NCI-H774 (cell line): ENCODE results near the gene PFKL.
"Not testable (repeated sequence)": the region's sequence is repeated elsewhere in the genome, so short reads cannot be mapped to it uniquely, and the experiment has no call there.

Source experiments
- DNase-seq: peaks from one replicate; lab custom pipeline; 2025; lab: John Stamatoyannopoulos, UW

Gene PFKL

DNA sequence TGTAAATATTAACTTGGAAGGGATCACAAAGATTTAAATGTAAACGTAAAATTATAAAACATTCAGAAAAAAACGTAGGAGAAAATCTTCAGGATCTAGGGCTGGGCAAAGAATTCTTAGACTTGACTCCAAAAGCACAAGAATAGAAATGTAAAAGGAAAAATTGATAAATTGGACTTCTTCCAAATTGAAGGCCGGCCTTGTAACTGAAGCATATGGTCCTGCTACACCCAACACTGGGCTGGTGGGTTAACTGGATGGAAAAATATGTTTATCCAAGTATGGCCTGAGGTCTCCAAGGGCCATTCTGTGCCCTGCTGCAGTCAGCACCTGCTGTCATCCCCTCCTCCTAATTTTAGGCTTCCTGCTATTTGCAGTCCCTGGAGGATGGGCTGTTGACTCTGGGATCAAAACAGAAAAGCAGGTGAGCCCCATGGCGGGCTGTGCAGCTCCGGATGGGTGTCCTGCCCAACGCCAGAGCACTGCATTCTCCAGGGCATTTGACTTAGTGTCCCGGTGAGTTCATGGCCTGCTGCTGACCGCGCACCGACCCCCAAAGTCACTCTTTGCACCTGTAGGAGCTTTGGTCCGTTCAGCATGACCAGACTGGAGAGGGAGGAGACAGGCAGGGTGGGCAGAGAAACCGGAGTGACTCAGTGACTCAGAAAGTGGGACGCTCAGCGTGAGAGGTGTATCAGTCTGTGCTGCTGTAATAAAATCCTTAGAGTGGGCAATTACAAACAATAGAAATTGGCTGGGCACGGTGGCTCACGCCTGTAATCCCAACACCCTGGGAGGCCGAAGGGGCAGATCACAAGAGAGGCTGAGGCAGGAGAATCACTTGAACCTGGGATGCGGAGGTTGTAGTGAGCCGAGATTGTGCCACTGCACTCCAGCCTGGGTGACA is 20.2 kb upstream of the PFKL start:
- DNase-seq = no peak

DNA sequence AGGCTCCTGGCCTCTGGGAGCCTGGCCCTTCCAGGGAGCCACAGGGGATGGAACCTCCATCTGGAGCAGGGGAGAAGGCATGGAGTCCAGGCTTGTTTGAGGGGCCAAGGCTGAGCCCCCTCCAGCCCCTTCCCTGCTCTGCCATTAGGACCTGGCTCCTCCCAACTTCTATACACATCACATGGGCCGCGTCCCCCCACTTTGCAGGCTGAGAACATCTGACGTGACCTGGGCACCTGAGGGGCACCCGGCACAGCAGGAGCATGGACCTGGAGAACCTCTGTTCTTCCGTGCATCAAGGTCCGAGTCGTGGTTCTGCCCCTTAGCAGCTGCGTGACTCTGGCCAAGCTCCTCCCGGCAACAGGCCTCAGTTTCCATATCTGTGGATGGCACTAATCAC is 18.1 kb upstream of the PFKL start:
- no peak for DNase-seq

DNA sequence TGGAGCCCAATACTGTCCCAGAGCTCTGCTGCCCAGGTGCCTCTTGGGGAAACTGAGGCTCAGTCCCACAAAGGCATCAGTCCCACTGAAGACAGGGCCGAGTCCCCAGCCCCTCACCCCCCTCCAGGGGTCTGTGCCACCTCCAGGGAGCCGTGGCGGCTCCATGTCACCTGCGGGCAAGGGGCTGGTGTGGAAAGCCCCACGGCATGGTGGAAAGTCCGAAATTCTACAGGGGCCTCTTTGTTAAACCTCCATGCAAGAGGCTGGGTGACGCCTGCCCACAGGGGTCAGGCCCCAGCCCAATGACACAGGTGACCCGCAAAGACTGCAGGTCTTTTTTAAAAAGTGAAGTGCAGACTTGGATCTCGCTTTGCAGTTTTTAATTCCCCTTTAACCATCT is 17.5 kb upstream of the PFKL start:
- no peak for DNase-seq

DNA sequence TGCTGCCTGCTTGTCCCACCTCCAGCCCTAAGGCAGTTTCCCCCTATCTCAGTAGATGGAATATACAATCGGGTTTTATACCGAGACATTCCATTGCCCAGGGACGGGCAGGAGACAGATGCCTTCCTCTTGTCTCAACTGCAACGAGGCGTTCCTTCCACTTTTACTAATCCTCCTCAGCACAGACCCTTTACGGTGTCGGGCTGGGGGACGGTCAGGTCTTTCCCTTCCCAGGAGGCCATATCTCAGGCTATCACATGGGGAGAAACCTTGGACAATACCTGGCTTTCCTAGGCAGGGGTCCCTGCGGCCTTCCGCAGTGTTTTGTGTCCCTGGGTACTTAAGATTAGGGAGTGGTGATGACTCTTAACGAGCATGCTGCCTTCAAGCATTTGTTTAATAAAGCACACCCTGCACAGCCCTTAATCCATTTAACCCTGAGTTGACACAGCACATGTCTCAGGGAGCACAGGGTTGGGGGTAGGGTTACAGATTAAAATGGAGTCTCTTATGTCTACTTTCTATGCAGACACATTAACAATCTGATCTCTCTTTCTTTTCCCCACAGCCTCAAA is 16.6 kb upstream of the PFKL start:
- not testable (repeated sequence) for DNase-seq

DNA sequence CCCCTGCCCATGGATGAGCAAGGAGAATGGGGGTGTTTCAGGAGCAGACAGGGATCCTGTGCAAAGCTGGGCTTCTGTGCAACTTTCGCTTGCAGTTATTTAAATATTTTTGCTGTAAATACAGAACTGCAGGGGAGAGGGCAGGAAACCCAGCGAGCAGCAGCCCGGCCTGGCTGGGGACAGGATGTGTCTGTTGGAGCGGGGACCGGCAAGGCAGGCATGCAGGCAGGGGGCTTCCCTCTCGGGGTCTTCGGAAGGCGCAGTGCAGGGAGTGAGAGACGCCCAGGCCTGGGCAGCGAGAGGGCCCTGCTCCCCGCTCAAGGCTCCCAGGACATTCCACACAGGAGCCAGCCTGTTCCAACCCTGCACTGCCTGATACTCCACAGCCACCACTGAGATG is 15.9 kb upstream of the PFKL start:
- DNase-seq = no peak

DNA sequence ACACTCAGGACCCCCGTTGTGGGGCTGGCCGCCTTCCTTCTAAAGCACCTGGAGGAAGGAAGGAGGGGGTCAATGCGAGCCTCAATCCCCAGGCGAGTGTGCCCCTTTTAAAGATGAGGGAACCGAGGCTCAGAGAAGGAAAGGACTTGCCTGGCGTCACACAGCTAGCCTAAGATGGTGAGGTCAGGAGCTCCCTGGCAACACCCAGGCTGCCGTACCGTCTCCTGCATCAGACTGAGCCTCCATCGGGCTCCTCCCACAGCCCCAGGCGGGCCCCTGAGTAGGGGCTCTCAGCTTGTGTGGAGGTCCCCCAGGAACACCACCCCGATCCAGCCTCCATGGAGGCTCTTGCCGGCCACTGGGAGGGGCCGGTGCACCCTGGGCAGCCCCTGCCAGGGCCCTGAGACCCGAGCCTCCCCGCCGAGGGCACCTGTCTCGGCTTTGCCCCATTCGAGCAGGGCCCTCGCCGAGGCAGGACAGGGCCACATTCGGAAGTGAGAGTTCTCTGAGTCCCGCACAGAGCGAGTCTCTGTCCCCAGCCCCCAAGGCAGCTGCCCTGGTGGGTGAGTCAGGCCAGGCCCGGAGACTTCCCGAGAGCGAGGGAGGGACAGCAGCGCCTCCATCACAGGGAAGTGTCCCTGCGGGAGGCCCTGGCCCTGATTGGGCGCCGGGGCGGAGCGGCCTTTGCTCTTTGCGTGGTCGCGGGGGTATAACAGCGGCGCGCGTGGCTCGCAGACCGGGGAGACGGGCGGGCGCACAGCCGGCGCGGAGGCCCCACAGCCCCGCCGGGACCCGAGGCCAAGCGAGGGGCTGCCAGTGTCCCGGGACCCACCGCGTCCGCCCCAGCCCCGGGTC is 14.5 kb upstream of the PFKL start, which contains the start of gene AIRE:
Gene AIRE (plus strand): TSS at position 739 of the 855 bp plus-strand sequence. CDS start 131 bp downstream, outside the sequence.
- DNase-seq = no peak

DNA sequence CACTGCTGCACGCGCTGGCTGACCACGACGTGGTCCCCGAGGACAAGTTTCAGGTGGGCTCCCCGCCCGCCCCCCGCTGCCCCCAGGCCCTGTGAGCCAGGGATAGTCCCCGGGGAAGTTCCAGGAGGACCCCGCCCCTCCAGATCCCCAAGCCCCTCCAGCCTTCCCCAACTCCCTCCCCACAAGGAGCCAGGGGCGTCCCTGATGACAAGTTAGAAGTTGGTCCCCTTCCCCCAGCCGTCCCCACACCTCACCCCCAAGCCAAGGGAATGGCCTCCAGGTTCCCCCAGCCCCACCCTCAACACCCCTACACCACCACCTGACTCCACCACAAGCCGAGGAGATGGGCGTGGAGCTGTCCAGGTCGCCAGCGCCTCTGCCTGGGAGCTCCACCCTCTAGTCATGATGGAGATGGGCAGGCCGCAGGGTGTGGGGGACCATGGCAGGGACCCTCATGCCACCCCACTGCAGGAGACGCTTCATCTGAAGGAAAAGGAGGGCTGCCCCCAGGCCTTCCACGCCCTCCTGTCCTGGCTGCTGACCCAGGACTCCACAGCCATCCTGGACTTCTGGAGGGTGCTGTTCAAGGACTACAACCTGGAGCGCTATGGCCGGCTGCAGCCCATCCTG is 13.7 kb upstream of the PFKL start:
- DNase-seq = no peak

DNA sequence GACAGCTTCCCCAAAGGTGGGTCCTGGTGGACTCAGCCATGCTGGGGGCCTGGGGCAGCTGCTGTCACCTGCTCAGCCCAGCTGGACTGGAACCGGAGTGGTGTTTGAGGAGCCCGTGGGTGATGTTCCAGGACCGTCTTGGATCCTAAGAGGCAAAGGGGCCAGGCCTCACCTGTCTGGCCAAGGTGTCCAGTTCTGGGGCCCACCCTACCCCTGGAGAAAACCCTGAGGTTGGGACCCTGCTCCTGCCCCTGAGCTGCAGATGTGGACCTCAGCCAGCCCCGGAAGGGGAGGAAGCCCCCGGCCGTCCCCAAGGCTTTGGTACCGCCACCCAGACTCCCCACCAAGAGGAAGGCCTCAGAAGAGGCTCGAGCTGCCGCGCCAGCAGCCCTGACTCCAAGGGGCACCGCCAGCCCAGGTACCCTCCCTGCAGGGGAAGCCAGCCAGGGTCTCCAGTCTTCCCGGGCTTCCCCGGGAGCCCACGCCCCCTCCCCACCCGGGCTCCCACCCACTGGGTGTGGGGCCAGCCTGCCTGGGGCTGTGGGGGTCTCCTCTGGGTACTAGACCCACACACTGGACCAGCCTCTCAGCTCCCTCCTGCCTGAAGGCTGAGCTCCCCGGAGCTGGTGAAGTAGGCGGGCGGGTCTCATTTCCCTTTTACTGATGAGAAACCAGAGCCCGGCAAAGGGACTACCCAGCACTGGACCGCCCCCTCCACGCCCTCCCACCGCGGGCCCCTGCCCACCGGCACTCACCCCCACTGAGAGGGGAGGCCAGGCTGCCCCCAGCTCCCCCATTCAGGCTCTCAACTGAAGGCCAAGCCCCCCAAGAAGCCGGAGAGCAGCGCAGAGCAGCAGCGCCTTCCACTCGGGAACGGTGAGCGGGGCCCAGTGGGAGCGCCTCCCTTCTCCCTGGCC is 12.9 kb upstream of the PFKL start:
- no peak for DNase-seq

DNA sequence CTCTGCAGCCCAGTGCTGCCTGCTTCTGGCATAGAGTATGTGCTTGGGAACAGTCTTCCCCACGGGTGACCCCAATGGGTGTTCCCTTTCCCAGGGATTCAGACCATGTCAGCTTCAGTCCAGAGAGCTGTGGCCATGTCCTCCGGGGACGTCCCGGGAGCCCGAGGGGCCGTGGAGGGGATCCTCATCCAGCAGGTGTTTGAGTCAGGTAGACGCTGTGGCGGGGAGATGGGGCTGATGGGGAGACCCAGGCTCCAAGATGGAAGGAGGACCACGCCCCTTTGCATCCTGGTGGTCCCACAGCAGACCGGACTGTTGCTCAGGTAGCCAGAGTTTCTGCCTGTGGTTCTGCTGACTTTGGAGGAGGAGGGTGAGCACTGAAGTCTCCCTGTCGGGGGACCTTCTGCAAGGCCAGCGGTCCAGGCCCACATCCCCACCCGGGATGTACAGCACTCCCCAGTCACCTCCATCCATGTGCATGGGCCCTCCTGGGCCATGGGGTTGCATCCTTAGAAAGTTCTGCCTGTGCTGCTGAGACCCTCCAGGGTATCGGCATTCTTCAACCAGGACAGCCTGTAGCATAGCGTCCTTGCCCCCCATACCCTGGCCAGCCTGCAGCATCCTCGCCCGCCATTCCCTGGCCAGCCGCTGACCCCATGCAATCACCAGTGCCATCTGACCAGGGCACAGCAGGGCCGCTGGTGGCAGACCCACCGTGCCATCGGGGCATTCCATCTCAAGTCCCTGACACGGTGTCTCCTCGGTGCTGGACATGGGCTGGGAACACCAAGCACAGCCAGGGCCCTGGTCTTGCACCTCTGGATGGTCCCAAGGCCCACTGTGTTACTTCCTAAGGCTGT is 11.4 kb upstream of the PFKL start:
- DNase-seq = no peak

DNA sequence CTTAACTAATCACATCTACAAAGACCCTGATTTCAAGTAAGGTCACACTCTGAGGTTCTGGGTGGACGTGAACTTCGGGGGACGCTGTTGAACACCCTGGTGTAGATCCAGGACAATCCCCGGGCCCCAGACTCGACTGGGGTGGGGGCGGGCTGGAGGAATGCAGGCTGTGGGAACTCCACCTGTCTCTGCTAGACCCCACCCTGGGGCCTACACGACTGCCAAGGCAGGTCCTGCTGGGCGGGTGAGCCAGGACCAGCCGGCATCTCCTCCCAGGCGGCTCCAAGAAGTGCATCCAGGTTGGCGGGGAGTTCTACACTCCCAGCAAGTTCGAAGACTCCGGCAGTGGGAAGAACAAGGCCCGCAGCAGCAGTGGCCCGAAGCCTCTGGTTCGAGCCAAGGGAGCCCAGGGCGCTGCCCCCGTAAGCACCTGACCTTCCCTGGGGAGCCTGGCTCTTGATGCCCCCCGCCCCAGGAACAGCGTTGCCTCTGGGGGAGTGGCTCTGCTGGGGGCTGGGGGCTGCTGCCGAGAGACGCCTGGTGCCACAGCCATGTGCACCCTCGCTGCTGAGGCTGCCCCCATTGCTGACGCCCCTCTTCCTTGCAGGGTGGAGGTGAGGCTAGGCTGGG is 10.4 kb upstream of the PFKL start:
- DNase-seq = no peak

DNA sequence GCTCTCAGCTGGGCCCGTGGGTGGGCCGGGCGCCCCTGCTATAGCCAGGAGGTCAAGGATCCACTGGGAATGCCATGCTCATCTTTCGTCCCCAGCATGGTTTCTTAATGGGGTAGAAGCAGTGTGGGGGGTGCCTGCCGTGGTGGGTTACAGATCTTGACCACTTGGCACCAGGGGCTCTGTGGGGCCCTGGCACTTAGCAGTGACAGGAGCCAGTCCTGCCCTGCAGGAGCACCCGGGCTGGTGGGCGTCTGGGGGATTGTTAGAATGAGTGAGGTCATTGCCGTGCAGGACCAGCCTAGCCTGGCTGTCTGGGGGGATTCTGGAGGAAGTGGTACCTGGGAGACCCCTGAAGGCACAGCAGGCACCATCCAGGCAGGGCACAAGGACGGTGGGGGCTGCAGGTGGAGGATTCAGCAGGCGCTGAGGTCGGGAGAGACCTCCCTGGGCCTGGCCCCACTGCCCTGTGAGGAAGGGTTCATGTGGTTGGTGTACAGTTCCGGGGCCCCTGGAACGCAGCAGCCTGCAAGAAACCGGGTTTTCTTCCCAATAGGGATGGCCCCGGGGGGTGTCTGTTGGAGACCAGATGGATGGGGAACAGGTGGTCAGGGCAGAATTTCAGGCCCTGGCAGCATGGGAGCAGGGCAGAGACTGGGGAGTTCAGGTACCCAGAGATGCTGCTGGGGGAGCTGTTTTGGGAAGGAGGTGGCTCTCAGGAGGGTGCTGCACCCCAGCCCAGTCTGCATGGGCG is 9.4 kb upstream of the PFKL start:
- DNase-seq = no peak

DNA sequence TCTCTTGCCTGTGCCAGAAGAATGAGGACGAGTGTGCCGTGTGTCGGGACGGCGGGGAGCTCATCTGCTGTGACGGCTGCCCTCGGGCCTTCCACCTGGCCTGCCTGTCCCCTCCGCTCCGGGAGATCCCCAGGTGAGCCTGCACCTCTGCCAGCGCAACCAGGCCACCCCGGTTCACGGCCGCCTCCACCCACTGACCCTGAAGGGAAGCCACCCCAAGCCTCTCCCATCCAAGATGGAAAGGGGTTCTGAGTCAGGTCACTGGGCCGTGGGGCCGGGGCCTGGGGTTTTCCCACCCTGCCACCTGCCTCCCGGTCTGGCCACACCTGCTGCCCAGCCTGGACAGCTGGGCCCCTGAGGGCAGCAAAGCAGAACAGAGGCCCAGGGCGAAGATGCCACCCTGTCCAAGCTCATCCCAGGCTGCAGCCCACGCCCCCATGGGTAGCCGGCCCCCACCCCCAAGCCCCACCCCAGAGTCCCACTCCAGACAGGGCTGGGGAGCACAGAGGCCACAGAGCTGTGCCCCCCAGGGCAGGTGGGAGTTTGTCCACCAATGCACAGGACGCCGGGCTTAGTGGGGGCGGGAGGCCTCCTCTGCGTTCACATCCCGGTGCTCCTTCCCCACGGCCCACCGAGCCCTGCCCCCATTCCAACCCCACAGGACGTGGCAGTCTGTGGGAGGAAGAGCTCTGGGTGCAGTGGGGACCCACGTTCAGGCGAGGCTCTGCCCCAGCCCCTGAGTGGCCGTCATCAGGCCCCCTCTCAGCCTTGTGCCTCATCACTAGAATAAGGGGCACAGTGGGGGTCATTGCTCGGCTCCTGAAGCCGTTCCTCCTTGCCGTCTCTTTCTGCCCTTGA is 8.5 kb upstream of the PFKL start:
- no peak for DNase-seq

DNA sequence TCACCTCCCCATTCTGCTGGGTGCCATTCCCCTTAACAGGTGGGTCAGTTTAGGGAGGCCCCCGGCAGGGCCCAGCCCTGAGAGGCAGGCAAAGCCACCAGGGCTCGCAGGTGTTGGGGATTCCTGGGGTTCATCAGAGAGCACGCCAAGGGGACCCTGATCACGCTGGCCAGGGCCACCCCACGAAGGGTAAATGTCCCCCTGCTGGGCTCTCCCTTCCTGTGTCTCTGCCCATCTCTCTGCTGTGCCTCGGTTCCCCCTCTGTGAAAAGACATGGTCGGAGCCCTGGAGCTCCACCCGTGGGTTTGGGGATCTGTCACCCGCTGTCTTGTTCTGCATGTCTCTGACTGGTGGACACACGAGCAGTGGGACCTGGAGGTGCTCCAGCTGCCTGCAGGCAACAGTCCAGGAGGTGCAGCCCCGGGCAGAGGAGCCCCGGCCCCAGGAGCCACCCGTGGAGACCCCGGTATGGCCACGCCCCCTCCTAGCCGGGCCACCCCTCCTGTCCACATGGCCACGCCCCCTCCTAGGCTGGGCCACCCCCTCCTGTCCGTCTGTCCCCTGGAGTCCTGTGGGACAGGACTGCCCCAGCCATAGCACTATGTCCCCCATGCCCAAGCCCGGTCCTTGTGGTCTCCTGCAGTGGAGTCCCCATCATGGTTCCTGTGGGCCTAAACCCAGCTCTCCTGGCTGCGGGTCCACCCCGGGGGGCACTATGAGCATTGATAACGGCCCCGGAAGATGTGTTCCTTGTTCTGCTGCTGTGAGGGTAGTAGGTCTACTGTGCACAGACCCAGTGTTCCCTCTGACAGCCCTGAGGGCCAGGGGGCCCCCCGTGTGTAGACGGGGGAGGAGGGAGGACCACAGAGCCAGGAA is 7.7 kb upstream of the PFKL start:
- no peak for DNase-seq

DNA sequence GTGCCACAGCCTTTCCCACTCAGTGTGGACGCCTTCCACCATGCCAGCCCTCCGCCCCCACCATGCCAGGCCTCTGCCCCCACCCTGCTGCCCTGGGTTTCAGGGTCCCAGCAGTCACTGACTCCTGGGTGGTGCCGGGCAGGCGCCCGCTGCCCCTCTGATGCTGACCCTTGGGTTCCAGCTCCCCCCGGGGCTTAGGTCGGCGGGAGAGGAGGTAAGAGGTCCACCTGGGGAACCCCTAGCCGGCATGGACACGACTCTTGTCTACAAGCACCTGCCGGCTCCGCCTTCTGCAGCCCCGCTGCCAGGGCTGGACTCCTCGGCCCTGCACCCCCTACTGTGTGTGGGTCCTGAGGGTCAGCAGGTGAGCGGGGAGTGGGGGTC is 7.0 kb upstream of the PFKL start:
- DNase-seq = no peak

DNA sequence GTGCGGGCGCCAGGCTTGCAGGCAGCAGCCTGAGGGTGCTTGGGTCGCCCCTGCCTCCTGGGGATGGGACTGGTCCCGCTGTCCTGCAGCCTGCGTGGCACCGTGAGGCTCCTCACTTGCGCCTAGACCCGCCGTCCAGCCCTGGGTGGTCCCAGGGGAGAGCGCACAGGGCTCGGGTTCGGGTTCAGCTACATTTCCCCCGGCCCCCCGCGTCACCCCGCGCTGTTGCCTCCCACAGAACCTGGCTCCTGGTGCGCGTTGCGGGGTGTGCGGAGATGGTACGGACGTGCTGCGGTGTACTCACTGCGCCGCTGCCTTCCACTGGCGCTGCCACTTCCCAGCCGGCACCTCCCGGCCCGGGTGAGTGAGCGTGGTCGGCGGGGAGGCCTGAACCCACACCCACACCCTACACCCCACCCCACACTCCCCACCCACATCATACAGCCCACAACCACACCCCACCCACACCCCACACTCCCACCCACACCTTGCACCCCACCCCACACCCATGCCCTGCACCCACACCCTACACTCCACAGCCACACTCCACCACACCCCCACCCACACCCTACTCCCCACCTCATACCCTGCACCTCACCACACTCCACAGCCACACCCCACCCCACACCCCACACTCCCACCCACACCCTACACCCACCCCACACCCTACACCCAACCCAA is 6.2 kb upstream of the PFKL start:
- no peak for DNase-seq

DNA sequence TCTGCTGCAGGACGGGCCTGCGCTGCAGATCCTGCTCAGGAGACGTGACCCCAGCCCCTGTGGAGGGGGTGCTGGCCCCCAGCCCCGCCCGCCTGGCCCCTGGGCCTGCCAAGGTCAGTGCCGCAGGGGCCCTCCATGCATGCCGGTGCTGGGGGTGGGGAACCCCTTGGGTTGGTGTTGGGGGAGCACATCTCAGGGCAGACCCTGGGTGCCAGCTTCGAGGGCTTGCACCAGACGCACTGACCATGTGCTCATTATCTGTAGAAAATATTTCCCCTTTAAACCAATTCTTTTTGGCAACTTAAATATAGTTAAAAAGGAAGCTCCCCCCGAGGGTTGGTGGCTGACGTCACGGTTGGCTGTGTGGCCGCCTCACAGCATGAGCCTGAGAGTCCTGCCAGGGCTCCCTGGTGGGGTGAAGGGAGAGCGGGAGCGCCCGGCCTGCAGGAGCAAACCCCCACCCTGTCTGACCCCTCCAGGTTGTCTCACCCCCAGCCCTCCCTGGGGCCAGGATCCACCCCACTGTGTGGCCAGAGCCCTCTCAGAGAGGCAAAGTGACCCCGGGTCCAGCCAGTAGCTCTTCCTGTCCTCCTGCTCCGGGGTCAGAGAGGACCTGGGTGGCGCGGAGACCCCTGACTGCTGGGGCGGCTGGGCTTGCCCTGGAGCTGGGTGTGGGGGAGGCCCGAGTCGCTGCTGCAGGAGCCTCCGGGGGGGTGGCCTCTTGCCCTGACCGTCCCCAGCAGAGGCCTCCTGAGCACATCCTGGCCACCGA is 5.3 kb upstream of the PFKL start:
- DNase-seq = no peak
